HS-27A (cell line): ENCODE data around the gene OR1E1.
"Not testable (repeated sequence)": the region's sequence is repeated elsewhere in the genome, so short reads cannot be mapped to it uniquely, and the experiment has no call there.

Experiments
- DNase-seq: peaks from one replicate; pipeline ENCODE4 v3.0.0-alpha.2; 2012; ENCODE audit warnings: low read depth, missing footprints

Gene OR1E1

GRCh38 chr17:3398310-3398709 lies at the start of gene OR1E1:
Gene OR1E1, minus strand, starts transcription at chr17:3398410. Its CDS starts 0 bp downstream, at chr17:3398410.
- no peak for DNase-seq

GRCh38 chr17:3447625-3448024 lies 49.4 kb upstream of the OR1E1 start:
- no peak for DNase-seq

- no peak for DNase-seq
Observed at GRCh38 chr17:3440451-3440850, 42.2 kb upstream of the OR1E1 start.

- DNase-seq: no peak
Observed at GRCh38 chr17:3438368-3438767, 40.2 kb upstream of the OR1E1 start.

- no peak for DNase-seq
Observed at GRCh38 chr17:3433741-3434140, 35.5 kb upstream of the OR1E1 start, which contains the start of gene OR1E2. Gene OR1E2, minus strand, starts transcription at chr17:3433841. Its CDS starts 0 bp downstream, at chr17:3433841.

GRCh38 chr17:3433215-3433614 lies 35.0 kb upstream of the OR1E1 start:
- DNase-seq: not testable (repeated sequence)

- no peak for DNase-seq
Observed at GRCh38 chr17:3418222-3418621, 20.0 kb upstream of the OR1E1 start.

GRCh38 chr17:3415610-3416009 lies 17.4 kb upstream of the OR1E1 start:
- DNase-seq: no peak

GRCh38 chr17:3412216-3412615 lies 14.0 kb upstream of the OR1E1 start:
- DNase-seq: not testable (repeated sequence)

GRCh38 chr17:3411070-3411469 lies 12.9 kb upstream of the OR1E1 start, which contains the start of gene OR3A3:
Gene OR3A3, plus strand, starts transcription at chr17:3411370.
- no peak for DNase-seq

- not testable (repeated sequence) for DNase-seq
Observed at GRCh38 chr17:3403856-3404255, 5.6 kb upstream of the OR1E1 start.

- DNase-seq: no peak
Observed at GRCh38 chr17:3401786-3402185, 3.6 kb upstream of the OR1E1 start.

- no peak for DNase-seq
Observed at GRCh38 chr17:3400055-3400454, 1.8 kb upstream of the OR1E1 start.

GRCh38 chr17:3397801-3398200 lies 409 bp downstream of the OR1E1 start:
- not testable (repeated sequence) for DNase-seq

GRCh38 chr17:3389791-3390190 lies 8.4 kb downstream of the OR1E1 start:
- DNase-seq: no peak

- DNase-seq: no peak
Observed at GRCh38 chr17:3385869-3386816, 12.1 kb downstream of the OR1E1 start, which contains the start of gene OR3A2. Gene OR3A2, minus strand, starts transcription at chr17:3386308.

- no peak for DNase-seq
Observed at GRCh38 chr17:3381957-3382356, 16.3 kb downstream of the OR1E1 start.

GRCh38 chr17:3378321-3378720 lies 19.9 kb downstream of the OR1E1 start:
- no peak for DNase-seq

- not testable (repeated sequence) for DNase-seq
Observed at GRCh38 chr17:3371167-3371566, 27.0 kb downstream of the OR1E1 start.
